DND-41 (cell line): Measurements from ENCODE around the gene RAD21L1.

Experiments
- EZH2 ChIP-seq: IDR thresholded peaks from 3 replicates; pipeline ENCODE4 v1.6.1; 2012; ENCODE audit warnings: borderline replicate concordance, low read depth, mild to moderate bottlenecking, moderate library complexity, low read length, inconsistent platforms; ENCODE audit not compliant: severe bottlenecking
- TF ChIP-seq, protein P1 (sequence below): IDR thresholded peaks from 2 replicates; pipeline ENCODE4 v1.5.1; 2012; ENCODE audit warnings: borderline replicate concordance, low read length, moderate library complexity, mild to moderate bottlenecking; ENCODE audit not compliant: poor library complexity, severe bottlenecking; ENCODE audit errors: extremely low read depth

- TF ChIP-seq, protein P1, sequence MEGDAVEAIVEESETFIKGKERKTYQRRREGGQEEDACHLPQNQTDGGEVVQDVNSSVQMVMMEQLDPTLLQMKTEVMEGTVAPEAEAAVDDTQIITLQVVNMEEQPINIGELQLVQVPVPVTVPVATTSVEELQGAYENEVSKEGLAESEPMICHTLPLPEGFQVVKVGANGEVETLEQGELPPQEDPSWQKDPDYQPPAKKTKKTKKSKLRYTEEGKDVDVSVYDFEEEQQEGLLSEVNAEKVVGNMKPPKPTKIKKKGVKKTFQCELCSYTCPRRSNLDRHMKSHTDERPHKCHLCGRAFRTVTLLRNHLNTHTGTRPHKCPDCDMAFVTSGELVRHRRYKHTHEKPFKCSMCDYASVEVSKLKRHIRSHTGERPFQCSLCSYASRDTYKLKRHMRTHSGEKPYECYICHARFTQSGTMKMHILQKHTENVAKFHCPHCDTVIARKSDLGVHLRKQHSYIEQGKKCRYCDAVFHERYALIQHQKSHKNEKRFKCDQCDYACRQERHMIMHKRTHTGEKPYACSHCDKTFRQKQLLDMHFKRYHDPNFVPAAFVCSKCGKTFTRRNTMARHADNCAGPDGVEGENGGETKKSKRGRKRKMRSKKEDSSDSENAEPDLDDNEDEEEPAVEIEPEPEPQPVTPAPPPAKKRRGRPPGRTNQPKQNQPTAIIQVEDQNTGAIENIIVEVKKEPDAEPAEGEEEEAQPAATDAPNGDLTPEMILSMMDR: no peak
- no peak for TF ChIP-seq EZH2
Measured at GRCh38 chr20:1187605-1188171, 38.2 kb upstream of the RAD21L1 start.
